ENCODE measurements around the gene DOCK10.

The DOCK10 gene

GRCh38 chr2:225027061-225027762, 15.1 kb downstream of the DOCK10 start:
- H3K9ac ChIP-seq (ENCODE audit: low read length): no peak overlapping the region
- H3K27me3 ChIP-seq (replicated peaks; ENCODE audit: control insufficient read depth, insufficient read depth, low read length): no peaks in the 10 kb centered on the region
- no peaks in the 10 kb centered on the region for H3K36me3 ChIP-seq (ENCODE audit: control insufficient read depth, insufficient read depth, low read length, severe bottlenecking)
- peaks cover 22% of the 10 kb centered on the region for H3K4me1 ChIP-seq (ENCODE audit: control insufficient read depth, insufficient read depth, low read length)
- no peak for DNase-seq (ENCODE audit: low read depth)
- no peaks in the 10 kb centered on the region for H3K9me3 ChIP-seq (ENCODE audit: control insufficient read depth, low read length)
- H3K4me3 ChIP-seq (ENCODE audit: low read length): no peak overlapping the region

DNA sequence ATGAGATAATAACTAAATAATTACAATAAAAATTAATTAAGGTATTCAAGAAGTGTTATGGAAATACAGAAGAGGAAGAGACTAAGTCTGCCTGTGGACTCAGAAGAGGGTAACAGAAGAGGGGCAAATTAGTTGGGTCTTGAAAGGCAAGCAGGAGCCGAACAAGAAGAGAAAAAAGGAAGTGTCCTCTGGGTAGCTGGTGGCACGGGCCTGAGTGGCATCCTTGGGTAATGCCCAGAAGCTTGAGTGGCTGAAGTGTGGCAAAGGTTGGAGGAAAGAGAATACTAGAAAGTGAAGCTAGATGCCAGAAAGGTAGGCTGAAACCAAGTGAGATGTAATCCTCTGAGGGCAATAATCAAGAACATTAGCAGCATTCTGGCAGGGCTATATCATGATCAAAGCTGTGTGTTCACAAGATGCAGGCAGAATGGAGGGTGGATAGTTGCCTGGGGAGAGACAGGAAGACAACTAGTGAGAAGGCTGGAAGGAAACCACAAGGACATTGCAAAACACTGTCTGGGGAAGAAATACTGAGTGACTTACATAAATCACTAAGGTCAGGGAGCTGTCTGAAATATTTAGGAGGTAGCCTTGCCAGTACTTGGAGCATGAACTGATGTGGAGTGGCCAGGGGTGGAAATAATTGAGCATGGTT, 16.2 kb downstream of the DOCK10 start:
- Histone ChIP-seq H3K4me3 (ENCODE audit: low read length) (no peak overlapping the region), H3K4me1 (ENCODE audit: control insufficient read depth, insufficient read depth, low read length) (peaks cover 22% of the 10 kb centered on the region), H3K27me3 (replicated peaks; ENCODE audit: control insufficient read depth, insufficient read depth, low read length) (no peaks in the 10 kb centered on the region), H3K9ac (ENCODE audit: low read length) (no peak overlapping the region), H3K36me3 (ENCODE audit: control insufficient read depth, insufficient read depth, low read length, severe bottlenecking) (no peaks in the 10 kb centered on the region), H3K9me3 (ENCODE audit: control insufficient read depth, low read length) (no peaks in the 10 kb centered on the region)
- peak; percentile 92 for DNase-seq (ENCODE audit: low read depth)

GRCh38 chr2:225022188-225022587, 20.1 kb downstream of the DOCK10 start:
- Histone ChIP-seq H3K9ac (ENCODE audit: low read length) (no peak overlapping the region), H3K27me3 (replicated peaks; ENCODE audit: control insufficient read depth, insufficient read depth, low read length) (no peaks in the 10 kb centered on the region), H3K9me3 (ENCODE audit: control insufficient read depth, low read length) (no peaks in the 10 kb centered on the region), H3K4me1 (ENCODE audit: control insufficient read depth, insufficient read depth, low read length) (peaks cover 27% of the 10 kb centered on the region), H3K36me3 (ENCODE audit: control insufficient read depth, insufficient read depth, low read length, severe bottlenecking) (no peaks in the 10 kb centered on the region), H3K4me3 (ENCODE audit: low read length) (no peak overlapping the region)
- DNase-seq (ENCODE audit: low read depth): no peak

- Histone ChIP-seq H3K4me3 (ENCODE audit: low read length) (no peak overlapping the region), H3K9me3 (ENCODE audit: control insufficient read depth, low read length) (no peaks in the 10 kb centered on the region), H3K9ac (ENCODE audit: low read length) (no peak overlapping the region), H3K36me3 (ENCODE audit: control insufficient read depth, insufficient read depth, low read length, severe bottlenecking) (no peaks in the 10 kb centered on the region), H3K27me3 (replicated peaks; ENCODE audit: control insufficient read depth, insufficient read depth, low read length) (no peaks in the 10 kb centered on the region), H3K4me1 (ENCODE audit: control insufficient read depth, insufficient read depth, low read length) (peaks cover 10% of the 10 kb centered on the region)
- no peak for DNase-seq (ENCODE audit: low read depth)
Measured at GRCh38 chr2:225020168-225020849, 22.0 kb downstream of the DOCK10 start.

- Histone ChIP-seq H3K9ac (ENCODE audit: low read length) (no peak overlapping the region), H3K4me3 (ENCODE audit: low read length) (no peak overlapping the region), H3K27me3 (replicated peaks; ENCODE audit: control insufficient read depth, insufficient read depth, low read length) (no peaks in the 10 kb centered on the region), H3K9me3 (ENCODE audit: control insufficient read depth, low read length) (no peaks in the 10 kb centered on the region), H3K4me1 (ENCODE audit: control insufficient read depth, insufficient read depth, low read length) (peaks cover 5% of the 10 kb centered on the region), H3K36me3 (ENCODE audit: control insufficient read depth, insufficient read depth, low read length, severe bottlenecking) (no peaks in the 10 kb centered on the region)
- no peak for DNase-seq (ENCODE audit: low read depth)
Measured at GRCh38 chr2:225019105-225019504, 23.2 kb downstream of the DOCK10 start.

- no peaks in the 10 kb centered on the region for H3K27me3 ChIP-seq (replicated peaks; ENCODE audit: control insufficient read depth, insufficient read depth, low read length)
- no peaks in the 10 kb centered on the region for H3K36me3 ChIP-seq (ENCODE audit: control insufficient read depth, insufficient read depth, low read length, severe bottlenecking)
- H3K9ac ChIP-seq (ENCODE audit: low read length): no peak overlapping the region
- H3K4me1 ChIP-seq (ENCODE audit: control insufficient read depth, insufficient read depth, low read length): peaks cover 7% of the 10 kb centered on the region
- DNase-seq (ENCODE audit: low read depth): no peak
- H3K4me3 ChIP-seq (ENCODE audit: low read length): no peak overlapping the region
- H3K9me3 ChIP-seq (ENCODE audit: control insufficient read depth, low read length): no peaks in the 10 kb centered on the region
Measured at GRCh38 chr2:225017713-225018112, 24.6 kb downstream of the DOCK10 start.

DNA sequence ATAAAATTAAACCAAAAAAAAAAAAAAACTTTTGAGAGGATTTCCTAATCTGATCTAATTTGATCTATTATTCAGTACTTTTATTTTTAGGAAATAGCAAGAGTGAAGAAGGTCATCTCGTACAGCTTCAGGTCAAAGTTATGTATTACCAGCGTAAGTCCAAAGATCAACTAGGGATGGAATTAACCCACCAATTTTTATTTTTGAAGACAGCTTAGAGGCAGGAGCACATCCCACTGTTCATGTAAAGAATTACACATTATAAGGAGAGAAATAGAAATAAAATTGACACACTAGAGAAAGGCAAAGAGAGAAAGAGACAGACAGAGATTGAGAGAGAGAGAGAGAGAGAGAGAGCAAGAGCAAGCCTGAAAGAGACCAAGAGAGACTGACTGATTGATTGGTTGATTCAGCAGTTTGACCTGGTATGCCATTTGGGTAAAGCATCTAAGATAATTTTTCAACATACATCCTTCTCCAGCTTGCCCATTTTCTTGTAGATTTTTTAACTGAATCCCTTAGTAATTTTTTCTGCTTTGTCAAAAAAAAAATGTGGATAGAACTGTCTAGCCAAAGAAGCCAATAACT, 25.1 kb downstream of the DOCK10 start:
- no peak overlapping the region for H3K4me3 ChIP-seq (ENCODE audit: low read length)
- peaks cover 8% of the 10 kb centered on the region for H3K4me1 ChIP-seq (ENCODE audit: control insufficient read depth, insufficient read depth, low read length)
- H3K36me3 ChIP-seq (ENCODE audit: control insufficient read depth, insufficient read depth, low read length, severe bottlenecking): no peaks in the 10 kb centered on the region
- DNase-seq (ENCODE audit: low read depth): no peak
- H3K9me3 ChIP-seq (ENCODE audit: control insufficient read depth, low read length): no peaks in the 10 kb centered on the region
- H3K9ac ChIP-seq (ENCODE audit: low read length): no peak overlapping the region
- no peaks in the 10 kb centered on the region for H3K27me3 ChIP-seq (replicated peaks; ENCODE audit: control insufficient read depth, insufficient read depth, low read length)

GRCh38 chr2:225013425-225014365, 28.6 kb downstream of the DOCK10 start:
- Histone ChIP-seq H3K9ac (ENCODE audit: low read length) (no peak overlapping the region), H3K4me1 (ENCODE audit: control insufficient read depth, insufficient read depth, low read length) (peaks cover 20% of the 10 kb centered on the region), H3K36me3 (ENCODE audit: control insufficient read depth, insufficient read depth, low read length, severe bottlenecking) (no peaks in the 10 kb centered on the region), H3K9me3 (ENCODE audit: control insufficient read depth, low read length) (no peaks in the 10 kb centered on the region), H3K27me3 (replicated peaks; ENCODE audit: control insufficient read depth, insufficient read depth, low read length) (no peaks in the 10 kb centered on the region), H3K4me3 (ENCODE audit: low read length) (no peak overlapping the region)
- no peak for DNase-seq (ENCODE audit: low read depth)

- Histone ChIP-seq H3K9me3 (ENCODE audit: control insufficient read depth, low read length) (no peaks in the 10 kb centered on the region), H3K4me3 (ENCODE audit: low read length) (no peak overlapping the region), H3K36me3 (ENCODE audit: control insufficient read depth, insufficient read depth, low read length, severe bottlenecking) (no peaks in the 10 kb centered on the region), H3K4me1 (ENCODE audit: control insufficient read depth, insufficient read depth, low read length) (peaks cover 20% of the 10 kb centered on the region), H3K27me3 (replicated peaks; ENCODE audit: control insufficient read depth, insufficient read depth, low read length) (no peaks in the 10 kb centered on the region), H3K9ac (ENCODE audit: low read length) (no peak overlapping the region)
- no peak for DNase-seq (ENCODE audit: low read depth)
Measured at GRCh38 chr2:225011585-225011984, 30.7 kb downstream of the DOCK10 start.

DNA sequence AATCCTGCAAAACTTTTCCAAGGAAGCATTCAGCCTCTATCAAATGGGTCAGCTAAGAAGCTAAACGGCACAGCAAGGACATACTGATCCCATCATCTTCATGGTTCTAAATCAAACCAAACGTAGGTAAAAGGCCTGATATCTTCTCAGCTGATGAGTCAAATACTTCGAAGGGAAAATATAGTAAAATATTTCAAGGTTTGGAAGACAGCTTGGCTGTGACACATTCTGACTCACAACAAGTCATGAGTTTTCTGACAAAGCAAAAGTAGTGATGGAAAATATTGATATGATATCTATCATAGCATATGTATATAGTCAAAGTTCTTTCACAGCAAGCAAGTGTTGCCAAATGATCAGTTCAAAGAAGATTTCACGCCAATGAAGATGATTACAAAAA, 31.5 kb downstream of the DOCK10 start:
- DNase-seq (ENCODE audit: low read depth): peak; percentile 75
- Histone ChIP-seq H3K9me3 (ENCODE audit: control insufficient read depth, low read length) (no peaks in the 10 kb centered on the region), H3K4me1 (ENCODE audit: control insufficient read depth, insufficient read depth, low read length) (peaks cover 20% of the 10 kb centered on the region), H3K27me3 (replicated peaks; ENCODE audit: control insufficient read depth, insufficient read depth, low read length) (no peaks in the 10 kb centered on the region), H3K9ac (ENCODE audit: low read length) (peak overlapping the region; percentile 3), H3K4me3 (ENCODE audit: low read length) (peak overlapping the region; percentile 28), H3K36me3 (ENCODE audit: control insufficient read depth, insufficient read depth, low read length, severe bottlenecking) (no peaks in the 10 kb centered on the region)

Data from adipocyte (in vitro differentiated cells).